NCI-H1092 (cell line): ENCODE measurements around the gene TMED8.

ENCODE experiments used
- DNase-seq: peaks from one replicate; lab custom pipeline; 2025; lab: John Stamatoyannopoulos, UW

TMED8 gene

DNA sequence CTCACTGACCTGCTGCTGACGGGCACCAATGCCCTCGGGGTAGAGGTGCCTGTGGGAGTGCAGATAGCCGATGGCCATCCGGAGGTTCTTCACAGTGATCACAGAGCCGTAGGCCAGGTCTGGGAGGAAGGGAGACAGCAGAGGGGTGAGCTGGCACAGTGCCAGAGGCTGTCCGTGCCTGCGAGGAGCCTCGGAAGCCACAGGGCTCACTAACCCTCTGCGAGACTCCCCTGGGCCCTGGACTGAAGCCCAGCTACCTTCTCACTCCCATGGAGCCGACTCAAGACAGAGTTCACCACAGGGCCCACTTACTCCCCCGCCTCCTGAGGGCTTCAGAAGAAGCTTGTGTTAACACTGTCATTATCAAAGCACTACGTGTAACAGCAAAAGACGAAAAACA lies 80.7 kb downstream of the TMED8 start:
- DNase-seq = no peak

DNA sequence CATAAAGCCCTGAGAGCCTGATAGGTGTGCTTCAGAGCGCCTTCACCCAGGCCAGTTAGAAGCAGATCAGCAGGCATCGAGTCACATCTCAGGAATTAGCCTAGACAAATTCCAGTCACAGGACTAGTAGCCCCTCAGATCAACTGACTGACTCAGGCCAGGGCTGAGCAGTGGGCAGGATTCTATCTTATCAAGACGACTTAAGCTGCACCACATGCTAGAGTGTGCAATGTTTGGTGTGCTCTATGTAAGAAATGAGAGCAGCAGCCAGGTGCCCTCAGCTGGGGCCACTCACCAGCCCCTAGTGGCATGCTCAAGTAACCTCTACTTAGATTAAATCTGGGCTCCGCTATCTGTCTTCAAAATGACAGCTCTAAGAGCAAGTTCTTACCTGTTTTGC lies 86.2 kb downstream of the TMED8 start:
- no peak for DNase-seq

DNA sequence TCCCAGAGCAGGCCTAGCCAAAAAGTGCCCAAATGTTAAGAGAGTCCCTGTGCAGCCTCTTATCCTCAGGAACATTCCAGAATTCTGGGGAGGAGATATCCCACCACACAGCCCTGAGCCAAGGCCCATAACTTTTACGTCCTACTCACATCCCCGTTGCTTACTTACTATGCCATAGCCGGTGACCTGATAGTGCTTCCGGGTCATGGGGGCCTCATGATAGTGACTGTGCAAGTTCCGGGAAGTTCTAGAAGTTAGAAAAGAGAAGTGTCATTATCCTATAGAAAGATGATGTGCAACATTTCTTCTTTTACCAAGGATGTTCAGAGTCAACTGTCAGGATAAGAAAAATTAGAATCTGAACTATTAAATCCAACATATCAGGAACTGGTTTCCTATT lies 90.3 kb downstream of the TMED8 start:
- DNase-seq = no peak
